ENCODE measurements around the gene ZNRD2.

The ZNRD2 gene

DNA sequence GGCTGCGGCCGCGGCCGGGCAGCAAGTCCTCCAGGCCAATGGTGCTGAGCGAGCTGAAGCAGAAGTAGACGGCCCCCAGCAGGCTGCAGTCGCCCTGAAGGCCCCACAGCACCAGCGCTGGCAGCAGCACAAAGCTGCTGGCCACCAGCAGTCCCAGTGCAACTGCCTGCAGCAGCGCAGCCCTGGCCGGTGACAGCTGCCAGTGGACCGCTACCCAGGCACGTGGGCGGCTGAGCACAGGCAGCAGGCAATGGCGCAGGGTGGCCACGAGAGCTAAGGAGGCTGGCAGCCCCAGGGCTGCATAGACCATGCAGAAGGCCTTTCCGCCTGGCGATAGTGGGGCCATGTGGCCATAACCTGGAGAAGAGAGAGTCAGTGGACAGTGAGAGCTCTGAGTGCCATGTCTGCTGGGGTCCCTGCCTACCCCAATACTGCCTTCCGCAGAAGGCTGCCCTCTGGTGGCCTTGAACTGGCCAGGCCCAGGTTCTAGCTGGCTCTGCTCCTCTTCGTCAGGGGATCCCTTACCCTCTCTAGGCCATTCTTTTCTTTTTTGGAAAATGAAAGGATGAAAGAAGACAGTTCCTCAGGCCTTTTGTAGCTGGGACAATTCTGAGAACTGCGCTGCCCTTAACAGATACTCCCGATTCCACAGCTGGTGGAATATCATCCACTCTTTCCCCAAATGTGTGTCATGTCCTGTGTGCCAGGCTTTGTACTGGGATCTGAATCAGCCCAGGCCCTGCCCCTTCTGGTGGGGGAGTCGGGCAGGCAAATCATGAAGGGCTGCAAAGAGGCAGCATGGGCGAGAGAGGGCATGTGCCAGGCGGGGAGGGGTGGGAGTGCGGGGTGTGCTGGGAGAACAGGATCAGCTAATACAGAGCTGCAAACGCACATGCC lies 23.5 kb downstream of the ZNRD2 start:
- ATAC-seq, result peak; percentile 63
- TF ChIP-seq ZNF70 (CRISPR knock-in tag; IDR thresholded peaks at IDR 0.05) (no peak), RARB (CRISPR knock-in tag; IDR thresholded peaks at IDR 0.05) (no peak), PPARA (CRISPR knock-in tag; IDR thresholded peaks at IDR 0.05; ENCODE audit: borderline replicate concordance) (no peak), ZFP3 (CRISPR knock-in tag; IDR thresholded peaks at IDR 0.05) (no peak), BACH2 (CRISPR knock-in tag; IDR thresholded peaks at IDR 0.05; ENCODE audit: borderline replicate concordance) (no peak), SNAI2 (CRISPR knock-in tag; IDR thresholded peaks at IDR 0.05) (no peak), ARNTL (CRISPR knock-in tag; IDR thresholded peaks at IDR 0.05; ENCODE audit: borderline replicate concordance, low read depth) (no peak)
- TF ChIP-seq, protein P1, sequence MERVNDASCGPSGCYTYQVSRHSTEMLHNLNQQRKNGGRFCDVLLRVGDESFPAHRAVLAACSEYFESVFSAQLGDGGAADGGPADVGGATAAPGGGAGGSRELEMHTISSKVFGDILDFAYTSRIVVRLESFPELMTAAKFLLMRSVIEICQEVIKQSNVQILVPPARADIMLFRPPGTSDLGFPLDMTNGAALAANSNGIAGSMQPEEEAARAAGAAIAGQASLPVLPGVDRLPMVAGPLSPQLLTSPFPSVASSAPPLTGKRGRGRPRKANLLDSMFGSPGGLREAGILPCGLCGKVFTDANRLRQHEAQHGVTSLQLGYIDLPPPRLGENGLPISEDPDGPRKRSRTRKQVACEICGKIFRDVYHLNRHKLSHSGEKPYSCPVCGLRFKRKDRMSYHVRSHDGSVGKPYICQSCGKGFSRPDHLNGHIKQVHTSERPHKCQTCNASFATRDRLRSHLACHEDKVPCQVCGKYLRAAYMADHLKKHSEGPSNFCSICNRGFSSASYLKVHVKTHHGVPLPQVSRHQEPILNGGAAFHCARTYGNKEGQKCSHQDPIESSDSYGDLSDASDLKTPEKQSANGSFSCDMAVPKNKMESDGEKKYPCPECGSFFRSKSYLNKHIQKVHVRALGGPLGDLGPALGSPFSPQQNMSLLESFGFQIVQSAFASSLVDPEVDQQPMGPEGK (CRISPR knock-in tag; IDR thresholded peaks at IDR 0.05; ENCODE audit: borderline replicate concordance), result no peak

DNA sequence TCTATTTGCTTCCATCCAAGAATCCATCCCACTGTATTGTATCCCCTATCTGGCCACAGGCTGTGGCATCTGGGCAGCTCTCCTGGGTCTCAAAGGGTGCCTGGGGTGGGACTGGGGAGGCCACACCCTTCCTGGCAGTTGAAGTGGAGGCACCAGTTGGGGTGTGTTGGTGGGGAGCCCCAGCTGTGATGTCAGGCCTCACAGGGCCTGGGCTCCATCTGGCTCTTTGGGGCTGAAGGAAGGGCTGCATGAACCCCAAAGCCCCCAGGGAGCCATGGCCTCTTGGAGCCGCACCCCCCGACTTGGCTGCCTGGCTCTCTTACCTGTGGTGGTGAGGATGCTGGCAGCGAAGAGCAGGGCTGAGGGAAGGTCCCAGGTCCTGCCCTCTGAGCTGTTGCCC lies 24.9 kb downstream of the ZNRD2 start:
- TF ChIP-seq, protein P2, sequence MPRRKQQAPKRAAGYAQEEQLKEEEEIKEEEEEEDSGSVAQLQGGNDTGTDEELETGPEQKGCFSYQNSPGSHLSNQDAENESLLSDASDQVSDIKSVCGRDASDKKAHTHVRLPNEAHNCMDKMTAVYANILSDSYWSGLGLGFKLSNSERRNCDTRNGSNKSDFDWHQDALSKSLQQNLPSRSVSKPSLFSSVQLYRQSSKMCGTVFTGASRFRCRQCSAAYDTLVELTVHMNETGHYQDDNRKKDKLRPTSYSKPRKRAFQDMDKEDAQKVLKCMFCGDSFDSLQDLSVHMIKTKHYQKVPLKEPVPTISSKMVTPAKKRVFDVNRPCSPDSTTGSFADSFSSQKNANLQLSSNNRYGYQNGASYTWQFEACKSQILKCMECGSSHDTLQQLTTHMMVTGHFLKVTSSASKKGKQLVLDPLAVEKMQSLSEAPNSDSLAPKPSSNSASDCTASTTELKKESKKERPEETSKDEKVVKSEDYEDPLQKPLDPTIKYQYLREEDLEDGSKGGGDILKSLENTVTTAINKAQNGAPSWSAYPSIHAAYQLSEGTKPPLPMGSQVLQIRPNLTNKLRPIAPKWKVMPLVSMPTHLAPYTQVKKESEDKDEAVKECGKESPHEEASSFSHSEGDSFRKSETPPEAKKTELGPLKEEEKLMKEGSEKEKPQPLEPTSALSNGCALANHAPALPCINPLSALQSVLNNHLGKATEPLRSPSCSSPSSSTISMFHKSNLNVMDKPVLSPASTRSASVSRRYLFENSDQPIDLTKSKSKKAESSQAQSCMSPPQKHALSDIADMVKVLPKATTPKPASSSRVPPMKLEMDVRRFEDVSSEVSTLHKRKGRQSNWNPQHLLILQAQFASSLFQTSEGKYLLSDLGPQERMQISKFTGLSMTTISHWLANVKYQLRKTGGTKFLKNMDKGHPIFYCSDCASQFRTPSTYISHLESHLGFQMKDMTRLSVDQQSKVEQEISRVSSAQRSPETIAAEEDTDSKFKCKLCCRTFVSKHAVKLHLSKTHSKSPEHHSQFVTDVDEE (CRISPR knock-in tag; IDR thresholded peaks at IDR 0.05), result no peak
- TF ChIP-seq TCF4 (CRISPR knock-in tag; IDR thresholded peaks at IDR 0.05; ENCODE audit: borderline replicate concordance), result no peak
- no peak for TF ChIP-seq BACH2 (CRISPR knock-in tag; IDR thresholded peaks at IDR 0.05; ENCODE audit: borderline replicate concordance)
- TF ChIP-seq PPARA (CRISPR knock-in tag; IDR thresholded peaks at IDR 0.05; ENCODE audit: borderline replicate concordance), result no peak
- no peak for TF ChIP-seq ARNTL (CRISPR knock-in tag; IDR thresholded peaks at IDR 0.05; ENCODE audit: borderline replicate concordance, low read depth)
- peak; percentile 2; the same call in 2 of the 3 replicates for ATAC-seq

DNA sequence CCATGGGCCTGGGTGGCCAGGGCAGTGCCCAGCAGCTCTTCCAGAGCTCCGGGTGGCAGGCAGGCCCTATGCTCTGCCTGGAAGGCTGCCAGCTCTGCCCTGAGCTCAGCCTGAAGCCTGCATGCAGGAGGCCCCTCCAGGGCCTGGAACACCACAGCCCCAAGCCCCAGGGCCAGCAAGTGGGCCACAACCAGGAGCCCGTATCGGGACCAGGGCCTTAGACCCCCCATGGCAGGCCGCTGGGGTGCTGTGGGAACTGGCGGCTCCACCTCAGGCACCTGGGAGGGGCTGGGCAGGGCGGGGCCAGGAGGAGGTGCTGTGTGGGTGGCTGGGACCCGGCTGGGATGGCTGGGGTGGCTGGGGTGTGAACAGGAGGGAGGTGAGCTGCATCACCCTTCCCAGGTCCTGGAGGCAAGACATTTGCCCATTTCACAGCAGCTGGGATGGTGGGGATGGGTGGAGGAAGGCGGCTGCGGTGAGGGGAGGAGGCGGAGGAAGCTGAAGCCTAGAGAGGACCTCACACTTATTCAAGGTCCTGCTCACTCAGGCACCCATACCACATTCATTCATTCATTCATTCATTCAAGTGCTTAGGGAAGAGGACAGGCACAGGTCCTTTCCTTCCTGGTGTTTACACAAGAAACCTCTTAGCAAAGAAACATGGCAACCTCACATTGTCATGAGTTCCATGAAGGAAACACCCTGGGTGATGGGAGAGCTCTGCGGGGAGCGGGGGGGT lies 25.4 kb downstream of the ZNRD2 start, which contains the start of gene KCNK7:
Gene KCNK7 (minus strand): TSS at position 258 of the 739 bp plus-strand sequence. CDS start 28 bp downstream, at position 230.
- TF ChIP-seq, protein P3, sequence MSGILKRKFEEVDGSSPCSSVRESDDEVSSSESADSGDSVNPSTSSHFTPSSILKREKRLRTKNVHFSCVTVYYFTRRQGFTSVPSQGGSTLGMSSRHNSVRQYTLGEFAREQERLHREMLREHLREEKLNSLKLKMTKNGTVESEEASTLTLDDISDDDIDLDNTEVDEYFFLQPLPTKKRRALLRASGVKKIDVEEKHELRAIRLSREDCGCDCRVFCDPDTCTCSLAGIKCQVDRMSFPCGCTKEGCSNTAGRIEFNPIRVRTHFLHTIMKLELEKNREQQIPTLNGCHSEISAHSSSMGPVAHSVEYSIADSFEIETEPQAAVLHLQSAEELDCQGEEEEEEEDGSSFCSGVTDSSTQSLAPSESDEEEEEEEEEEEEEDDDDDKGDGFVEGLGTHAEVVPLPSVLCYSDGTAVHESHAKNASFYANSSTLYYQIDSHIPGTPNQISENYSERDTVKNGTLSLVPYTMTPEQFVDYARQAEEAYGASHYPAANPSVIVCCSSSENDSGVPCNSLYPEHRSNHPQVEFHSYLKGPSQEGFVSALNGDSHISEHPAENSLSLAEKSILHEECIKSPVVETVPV (CRISPR knock-in tag; IDR thresholded peaks at IDR 0.05), result no peak
- TF ChIP-seq OSR1 (CRISPR knock-in tag; IDR thresholded peaks at IDR 0.05), result no peak
- TF ChIP-seq TCF4 (CRISPR knock-in tag; IDR thresholded peaks at IDR 0.05; ENCODE audit: borderline replicate concordance), result no peak
- no peak for TF ChIP-seq PPARA (CRISPR knock-in tag; IDR thresholded peaks at IDR 0.05; ENCODE audit: borderline replicate concordance)
- no peak for TF ChIP-seq ZFP30 (CRISPR knock-in tag; IDR thresholded peaks at IDR 0.05)
- TF ChIP-seq ESRRG (CRISPR knock-in tag; IDR thresholded peaks at IDR 0.05), result no peak
- TF ChIP-seq ZNF8 (CRISPR knock-in tag; IDR thresholded peaks at IDR 0.05), result no peak
- no peak for TF ChIP-seq RARB (CRISPR knock-in tag; IDR thresholded peaks at IDR 0.05)
- TF ChIP-seq, protein P2 (CRISPR knock-in tag; IDR thresholded peaks at IDR 0.05), result no peak
- TF ChIP-seq BACH2 (CRISPR knock-in tag; IDR thresholded peaks at IDR 0.05; ENCODE audit: borderline replicate concordance), result no peak
- TF ChIP-seq ARNTL (CRISPR knock-in tag; IDR thresholded peaks at IDR 0.05; ENCODE audit: borderline replicate concordance, low read depth), result no peak
- TF ChIP-seq ZNF70 (CRISPR knock-in tag; IDR thresholded peaks at IDR 0.05), result no peak
- TF ChIP-seq GLIS3 (CRISPR knock-in tag; IDR thresholded peaks at IDR 0.05), result no peak
- ATAC-seq, result peak; percentile 34
